ENCODE measurements around the gene AKT1S1.
A peak's percentile ranks its signal among the peaks of the same experiment; 100 is the strongest.

The AKT1S1 gene

GRCh38 chr19:49866933-49867782, 10.0 kb downstream of the AKT1S1 start, which contains the start of gene PNKP:
Gene PNKP (minus strand): TSS chr19:49867576. CDS start chr19:49867204, 372 bp downstream.
- peak; percentile 97 for DNase-seq (ENCODE audit: low spot score)

DNA sequence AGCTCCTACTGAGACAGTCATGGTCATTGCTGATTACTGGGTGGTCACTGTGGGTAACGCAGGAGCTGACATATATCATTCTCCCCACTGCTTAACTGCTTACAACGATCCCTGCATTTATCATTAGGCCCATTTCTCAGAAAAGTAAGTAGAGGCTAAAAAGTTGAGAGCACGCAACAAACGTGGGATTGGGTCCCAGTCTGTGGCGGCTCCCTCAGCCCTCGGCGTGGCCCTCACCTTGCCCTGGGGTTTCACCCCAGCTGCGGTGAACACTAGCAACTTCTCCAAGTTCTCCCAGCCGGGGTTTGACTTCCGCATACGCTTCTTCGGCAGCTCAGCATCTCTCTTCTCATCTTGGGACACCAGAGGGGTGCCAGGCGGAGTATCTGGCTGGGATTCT, 12.3 kb downstream of the AKT1S1 start:
- no peak for DNase-seq (ENCODE audit: low spot score)

- no peak for DNase-seq (ENCODE audit: low spot score)
Observed at GRCh38 chr19:49863935-49864320, 13.2 kb downstream of the AKT1S1 start.

DNA sequence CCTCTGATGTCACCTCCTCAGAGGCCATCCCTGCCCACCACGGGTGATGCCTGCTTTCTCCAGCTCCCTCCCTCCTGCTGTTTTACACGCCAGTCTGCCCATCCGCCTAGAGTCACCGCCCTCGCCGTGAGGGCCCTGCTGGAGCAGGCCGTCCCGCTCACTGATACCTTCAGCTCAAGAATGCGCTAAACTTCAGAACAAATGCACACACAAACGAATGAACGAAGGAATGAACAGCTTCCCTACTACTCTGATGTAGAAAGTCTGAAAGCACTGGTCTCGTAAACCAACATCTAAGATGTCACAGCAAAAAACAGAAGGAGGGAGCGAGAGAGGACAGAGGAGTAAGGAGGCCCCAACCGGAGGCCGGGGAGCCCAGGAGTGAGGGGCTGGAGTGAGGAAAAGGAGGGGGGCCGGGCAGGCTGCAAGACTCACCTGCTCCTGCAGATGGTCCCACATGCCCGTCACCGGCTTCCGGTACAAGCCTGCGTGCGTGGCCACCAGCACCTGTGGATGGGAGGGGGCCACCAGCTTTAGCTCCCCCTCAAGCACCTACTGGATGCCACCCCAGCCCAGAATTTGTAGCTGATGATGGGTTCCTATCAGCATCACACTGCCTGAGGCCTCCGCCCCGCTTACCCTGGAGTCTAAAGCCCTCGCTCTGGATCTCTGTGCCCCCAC, 13.8 kb downstream of the AKT1S1 start:
- no peak for DNase-seq (ENCODE audit: low spot score)

GRCh38 chr19:49862391-49863253, 14.5 kb downstream of the AKT1S1 start:
- DNase-seq (ENCODE audit: low spot score) = no peak

DNA sequence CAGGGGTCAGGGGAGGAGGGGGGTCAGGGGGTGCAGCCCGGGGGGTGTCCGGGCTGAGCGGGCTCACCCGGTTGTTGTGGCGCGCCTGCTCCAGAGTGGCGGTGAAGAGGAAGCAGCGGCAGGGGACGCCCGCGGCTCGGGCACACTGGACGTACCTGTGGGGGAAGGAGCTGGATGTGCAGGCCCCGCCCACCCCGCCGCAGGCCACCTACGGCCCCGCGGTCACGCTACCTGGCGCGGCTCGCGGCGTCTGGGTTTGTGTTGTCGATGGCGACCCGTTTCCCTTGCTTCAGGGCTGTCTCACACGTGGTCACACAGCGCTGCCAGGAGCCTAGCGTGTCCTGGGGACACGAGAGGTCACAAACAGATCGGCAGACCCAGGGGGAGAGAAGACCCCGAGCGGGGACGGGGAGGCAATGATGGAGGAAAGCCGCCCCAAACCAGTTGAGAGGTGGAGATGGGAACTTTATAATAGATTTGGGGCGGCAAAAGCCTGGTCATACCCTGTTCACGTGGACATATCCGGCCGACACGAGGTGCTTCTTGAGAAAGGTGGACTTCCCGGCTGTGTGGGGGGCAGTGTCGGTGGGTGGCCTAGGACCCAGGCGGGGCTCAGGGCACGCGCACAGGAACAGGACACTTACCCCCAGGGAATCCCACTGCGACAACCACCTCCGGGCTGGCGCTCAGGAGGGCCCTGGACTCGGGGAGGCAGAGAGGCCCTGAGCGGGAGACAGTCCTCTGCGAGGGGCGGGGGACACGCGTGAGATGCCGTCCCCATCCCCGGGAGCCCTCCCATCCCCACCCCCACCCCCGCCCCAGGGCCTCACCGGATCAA, 15.4 kb downstream of the AKT1S1 start:
- DNase-seq (ENCODE audit: low spot score) = no peak

GRCh38 chr19:49861107-49861506, 16.0 kb downstream of the AKT1S1 start:
- DNase-seq (ENCODE audit: low spot score) = no peak

GRCh38 chr19:49860336-49861102, 16.6 kb downstream of the AKT1S1 start:
- no peak for DNase-seq (ENCODE audit: low spot score)

DNA sequence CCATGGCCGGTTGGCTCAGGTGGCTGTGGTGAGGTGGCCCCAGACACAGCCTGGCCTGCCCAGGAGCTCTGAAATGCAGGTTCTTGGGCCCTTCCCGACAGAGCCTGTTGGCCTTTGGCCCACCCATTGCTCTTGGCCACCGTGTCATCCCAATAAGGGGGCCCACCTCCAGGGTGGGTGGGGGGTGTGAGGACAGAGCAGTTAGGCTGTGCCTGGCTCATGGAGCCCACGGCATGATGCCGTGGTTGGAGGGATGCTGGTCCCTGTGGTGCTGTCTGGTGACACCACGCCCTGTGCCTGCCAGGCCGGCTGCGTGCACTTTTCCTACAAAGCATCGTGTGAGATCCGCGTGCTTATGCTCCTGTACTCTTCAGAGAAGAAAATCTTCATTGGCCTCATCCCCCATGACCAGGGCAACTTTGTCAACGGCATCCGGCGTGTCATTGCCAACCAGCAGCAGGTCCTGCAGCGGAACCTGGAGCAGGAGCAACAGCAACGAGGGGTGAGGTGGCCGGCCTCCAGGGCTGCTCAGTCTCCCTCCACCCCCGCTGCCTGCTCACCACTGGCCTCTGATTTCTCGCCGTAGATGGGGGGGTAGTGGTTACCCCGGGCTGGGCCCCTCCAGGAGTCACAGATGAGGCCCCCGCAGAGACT, 17.3 kb downstream of the AKT1S1 start:
- DNase-seq (ENCODE audit: low spot score) = no peak

DNA sequence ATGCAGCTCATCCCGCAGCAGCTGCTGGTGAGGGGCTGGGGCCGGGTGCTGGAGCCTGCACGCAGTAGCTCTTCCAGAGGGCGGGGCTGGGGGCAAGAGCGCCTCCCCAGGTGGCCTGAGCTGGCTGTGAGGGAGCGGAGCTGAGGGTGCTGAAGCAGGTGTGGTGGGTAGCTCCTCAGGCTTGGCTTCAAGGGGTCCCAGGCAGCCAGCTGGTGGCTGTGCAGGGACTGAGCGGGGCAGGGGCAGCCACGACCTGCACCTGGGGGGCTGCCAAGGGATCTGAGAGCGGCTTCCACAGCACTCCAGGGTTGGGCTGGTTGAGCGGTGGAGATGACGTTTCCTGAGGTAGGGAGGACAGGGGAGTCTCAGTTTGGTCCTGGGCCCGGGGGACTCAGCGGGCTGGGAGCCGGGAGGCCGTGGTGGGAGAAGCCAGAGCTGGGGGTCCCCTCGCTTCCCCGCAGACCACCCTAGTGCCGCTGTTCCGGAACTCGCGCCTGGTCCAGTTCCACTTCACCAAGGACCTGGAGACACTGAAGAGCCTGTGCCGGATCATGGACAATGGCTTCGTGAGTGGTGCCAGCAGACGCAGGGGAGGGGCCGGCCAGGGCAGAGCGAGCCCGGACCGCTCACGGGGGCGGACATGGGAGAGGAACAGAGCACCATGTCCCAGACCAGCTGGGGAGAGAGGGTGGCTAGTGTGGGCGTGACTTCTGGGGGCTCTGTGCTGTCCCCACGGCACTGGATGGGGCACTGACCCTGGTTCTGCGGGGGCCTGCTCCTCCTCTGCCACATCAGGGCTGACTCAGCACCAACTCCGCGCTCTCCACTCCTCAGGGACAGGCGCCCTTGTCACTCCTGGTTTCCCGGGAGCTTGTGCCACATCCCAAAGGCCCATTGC, 18.8 kb downstream of the AKT1S1 start:
- no peak for DNase-seq (ENCODE audit: low spot score)

DNA sequence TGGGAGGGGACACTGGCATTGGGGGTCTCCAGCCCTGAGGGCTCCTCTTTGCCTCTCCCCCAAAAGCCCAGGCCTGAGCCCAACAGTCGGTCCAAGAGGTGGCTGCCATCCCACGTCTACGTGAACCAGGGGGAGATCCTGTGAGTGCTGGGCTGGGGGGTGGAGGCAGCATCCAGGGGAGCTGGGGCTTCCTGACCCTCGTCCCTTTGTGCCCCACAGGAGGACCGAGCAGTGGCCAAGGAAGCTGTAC, 19.4 kb downstream of the AKT1S1 start:
- DNase-seq (ENCODE audit: low spot score) = no peak

GRCh38 chr19:49857061-49857837, 19.9 kb downstream of the AKT1S1 start:
- DNase-seq (ENCODE audit: low spot score) = no peak

GRCh38 chr19:49856574-49857021, 20.6 kb downstream of the AKT1S1 start:
- no peak for DNase-seq (ENCODE audit: low spot score)

DNA sequence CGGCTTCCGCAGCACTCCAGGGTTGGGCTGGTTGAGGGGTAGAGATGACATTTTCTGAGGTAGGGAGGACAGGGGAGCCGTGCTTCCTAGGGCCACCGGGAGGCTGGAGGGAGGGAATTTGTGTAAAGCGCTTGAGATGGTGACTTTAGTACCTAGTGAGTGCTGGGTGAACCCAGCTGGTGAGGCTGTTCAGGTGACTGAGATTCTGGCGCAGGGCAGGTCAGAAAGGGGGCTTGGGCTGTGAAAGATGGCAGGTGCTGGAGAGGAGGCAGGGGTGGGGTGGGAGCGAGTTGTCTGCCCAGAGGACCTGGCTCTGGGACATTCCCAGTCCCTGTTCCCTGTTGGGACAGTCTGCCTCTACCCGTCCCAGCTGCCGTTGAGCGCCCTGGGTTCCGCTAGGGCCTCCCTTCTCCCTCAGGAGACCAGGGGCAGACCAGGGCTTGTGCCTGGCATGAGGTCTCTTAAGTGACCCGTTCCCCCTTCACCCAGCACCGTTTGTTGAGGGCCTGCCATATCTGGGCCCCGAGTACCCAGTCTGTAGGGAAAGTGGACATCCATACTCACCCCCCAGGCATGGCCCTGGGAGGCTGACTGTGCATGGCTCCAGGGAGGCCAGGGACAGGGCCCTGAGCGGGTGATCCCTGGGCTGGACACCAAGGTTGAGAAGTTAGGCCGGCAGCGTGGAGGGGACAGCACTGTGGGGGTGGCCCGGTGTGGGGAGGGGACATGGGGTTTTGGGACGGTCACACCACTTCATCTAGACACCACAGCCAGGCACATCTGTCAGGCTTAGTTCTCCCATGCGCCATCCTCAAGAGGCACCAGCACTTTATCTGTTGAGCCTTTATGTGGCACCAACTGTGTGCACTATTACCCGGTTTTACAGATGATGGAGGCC, 21.2 kb downstream of the AKT1S1 start:
- no peak for DNase-seq (ENCODE audit: low spot score)

- DNase-seq (ENCODE audit: low spot score) = no peak
Observed at GRCh38 chr19:49855277-49855675, 21.9 kb downstream of the AKT1S1 start.

DNA sequence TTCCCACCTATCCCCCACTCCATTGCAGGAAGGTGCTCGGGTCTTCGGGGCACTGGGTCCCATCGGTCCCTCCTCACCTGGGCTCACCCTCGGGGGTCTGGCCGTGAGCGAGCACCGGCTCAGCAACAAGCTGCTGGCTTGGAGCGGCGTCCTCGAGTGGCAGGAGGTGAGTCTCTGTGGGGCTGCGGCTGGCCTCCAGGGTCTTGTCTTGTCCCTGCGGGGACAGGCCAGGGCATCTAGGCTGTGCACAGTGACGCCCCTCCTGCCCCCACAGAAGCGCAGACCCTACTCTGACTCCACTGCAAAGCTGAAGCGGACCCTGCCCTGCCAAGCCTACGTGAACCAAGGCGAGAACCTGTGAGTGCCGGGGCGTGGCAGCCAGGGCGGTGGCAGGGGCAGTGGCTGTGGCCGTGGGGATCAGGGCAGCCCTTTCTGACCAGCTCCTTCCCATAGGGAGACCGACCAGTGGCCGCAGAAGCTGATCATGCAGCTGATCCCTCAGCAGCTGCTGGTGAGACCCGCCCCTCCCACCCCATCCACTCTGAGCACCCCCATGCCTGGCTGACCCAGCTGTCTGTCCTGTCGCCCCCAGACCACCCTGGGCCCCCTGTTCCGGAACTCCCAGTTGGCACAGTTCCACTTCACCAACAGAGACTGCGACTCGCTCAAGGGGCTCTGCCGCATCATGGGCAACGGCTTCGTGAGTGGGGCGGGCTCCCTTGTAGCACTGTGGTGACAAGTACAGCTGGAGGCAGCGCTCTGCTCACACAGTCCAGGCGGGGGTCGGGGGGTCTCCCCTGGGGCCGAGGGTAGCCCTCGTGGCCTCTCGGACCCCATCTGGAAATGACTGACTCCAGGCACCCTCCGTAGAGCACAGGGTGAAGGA, 22.5 kb downstream of the AKT1S1 start:
- DNase-seq (ENCODE audit: low spot score) = no peak
